GM19467 (cell line): ENCODE measurements around the gene KIF21A.
A peak's percentile ranks its signal among the peaks of the same experiment; 100 is the strongest.

Source experiments
- ATAC-seq: cut with Tn5 transposase; IDR thresholded peaks from one replicate; pipeline ENCODE4 v1.9.1; 2021; ENCODE audit warnings: mild to moderate bottlenecking, moderate library complexity; ENCODE audit not compliant: unreplicated experiment

The KIF21A gene

GRCh38 chr12:39389399-39390150 lies 53.3 kb downstream of the KIF21A start:
- no peak for ATAC-seq

GRCh38 chr12:39386335-39386734 lies 56.6 kb downstream of the KIF21A start:
- ATAC-seq, result no peak

GRCh38 chr12:39383114-39383513 lies 59.8 kb downstream of the KIF21A start:
- ATAC-seq, result no peak

GRCh38 chr12:39380090-39380489 lies 62.8 kb downstream of the KIF21A start:
- ATAC-seq, result no peak

- ATAC-seq, result no peak
These were observed 64.6 kb downstream of the KIF21A start for GRCh38 chr12:39378341-39378740.

DNA sequence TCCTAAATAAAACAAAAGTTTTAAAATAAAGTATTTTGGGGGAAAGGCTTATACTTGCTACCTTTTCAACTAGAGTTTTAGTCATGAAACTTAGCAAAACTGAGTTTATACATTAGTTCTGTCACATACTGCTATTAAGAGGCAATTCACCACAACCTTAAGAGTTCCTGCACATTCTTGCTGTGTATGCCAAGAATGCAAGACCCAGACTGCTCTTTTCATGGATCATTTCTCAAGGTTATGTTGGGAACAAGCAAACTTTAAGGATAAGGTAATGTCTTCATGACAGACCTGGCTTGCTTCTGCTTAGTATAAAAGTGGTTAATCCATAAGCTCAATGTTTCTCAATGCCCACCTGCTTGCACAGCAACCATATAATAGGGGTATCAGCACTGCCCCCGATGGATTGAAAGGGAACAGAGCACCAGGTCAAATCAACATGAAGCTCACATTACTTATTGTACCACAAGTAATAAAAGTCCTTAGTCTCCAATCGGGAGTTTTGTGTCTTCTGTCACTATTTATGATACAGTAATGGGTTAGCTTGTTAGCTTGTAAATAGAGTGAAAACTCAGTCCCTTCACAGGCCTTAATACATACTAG lies 67.6 kb downstream of the KIF21A start:
- ATAC-seq, result no peak

GRCh38 chr12:39372929-39373328 lies 70.0 kb downstream of the KIF21A start:
- peak; percentile 71 for ATAC-seq

GRCh38 chr12:39372204-39372925 lies 70.6 kb downstream of the KIF21A start:
- no peak for ATAC-seq

GRCh38 chr12:39369756-39370155 lies 73.2 kb downstream of the KIF21A start:
- ATAC-seq, result peak; percentile 42

- ATAC-seq, result no peak
These were observed 74.0 kb downstream of the KIF21A start for GRCh38 chr12:39368891-39369290.

DNA sequence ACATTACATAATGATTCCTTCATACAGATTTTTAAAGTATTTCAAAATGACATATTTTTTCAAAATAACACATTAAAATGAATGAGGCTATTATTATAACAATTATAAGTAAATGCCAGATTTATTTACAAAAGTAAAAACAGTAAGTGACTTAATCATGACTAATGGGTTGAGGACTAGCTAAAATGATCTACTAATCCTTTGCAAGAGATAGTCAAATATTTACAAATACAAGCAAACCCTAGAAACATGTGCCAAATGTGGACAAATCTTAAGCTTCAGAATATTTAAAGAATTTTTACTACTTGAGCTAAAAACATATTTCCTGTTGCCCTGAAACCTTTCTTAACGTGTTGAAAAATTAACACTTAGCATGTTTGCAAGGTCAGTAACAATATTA lies 74.8 kb downstream of the KIF21A start:
- no peak for ATAC-seq

DNA sequence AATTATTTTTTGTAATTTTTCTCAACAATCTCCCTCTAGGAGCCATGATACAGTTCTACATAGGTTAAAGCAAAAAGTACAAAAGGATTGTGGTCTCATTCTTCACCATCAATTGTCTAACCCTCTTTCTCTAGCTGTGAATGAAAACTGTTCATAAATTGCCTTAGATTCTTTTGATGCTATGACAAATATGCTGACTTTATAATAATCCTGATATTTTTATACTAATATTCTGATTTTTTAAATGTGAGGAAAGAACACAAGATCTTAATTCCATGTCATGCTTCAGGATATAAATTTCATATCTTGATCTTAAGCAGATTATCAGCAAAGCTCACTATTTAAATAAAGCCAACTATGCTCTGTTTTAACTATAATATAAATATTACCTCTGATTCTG lies 75.4 kb downstream of the KIF21A start:
- ATAC-seq, result no peak

GRCh38 chr12:39365364-39366001 lies 77.4 kb downstream of the KIF21A start:
- ATAC-seq, result no peak

GRCh38 chr12:39364196-39364595 lies 78.7 kb downstream of the KIF21A start:
- ATAC-seq, result no peak

GRCh38 chr12:39359645-39360044 lies 83.3 kb downstream of the KIF21A start:
- no peak for ATAC-seq

DNA sequence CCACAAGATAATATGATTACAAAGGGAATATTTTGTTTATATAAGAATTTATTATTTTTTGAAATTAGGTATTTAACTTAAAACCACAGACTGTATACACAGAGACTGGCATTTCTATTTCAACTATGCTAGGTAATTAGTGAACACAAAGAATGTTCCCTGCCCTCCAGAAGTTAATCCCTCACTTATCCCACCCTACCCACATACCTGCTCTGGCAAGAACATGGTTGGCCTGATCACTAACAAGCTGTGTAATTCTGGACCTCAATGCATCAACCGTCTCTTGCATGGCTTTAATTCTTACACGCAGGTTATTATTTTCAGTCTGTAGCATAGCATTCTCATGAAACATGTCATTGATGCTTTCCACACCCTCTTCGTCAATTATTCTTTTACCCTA lies 85.9 kb downstream of the KIF21A start:
- no peak for ATAC-seq

GRCh38 chr12:39355841-39356240 lies 87.1 kb downstream of the KIF21A start:
- no peak for ATAC-seq

- ATAC-seq, result no peak
These were observed 88.0 kb downstream of the KIF21A start for GRCh38 chr12:39354955-39355354.

DNA sequence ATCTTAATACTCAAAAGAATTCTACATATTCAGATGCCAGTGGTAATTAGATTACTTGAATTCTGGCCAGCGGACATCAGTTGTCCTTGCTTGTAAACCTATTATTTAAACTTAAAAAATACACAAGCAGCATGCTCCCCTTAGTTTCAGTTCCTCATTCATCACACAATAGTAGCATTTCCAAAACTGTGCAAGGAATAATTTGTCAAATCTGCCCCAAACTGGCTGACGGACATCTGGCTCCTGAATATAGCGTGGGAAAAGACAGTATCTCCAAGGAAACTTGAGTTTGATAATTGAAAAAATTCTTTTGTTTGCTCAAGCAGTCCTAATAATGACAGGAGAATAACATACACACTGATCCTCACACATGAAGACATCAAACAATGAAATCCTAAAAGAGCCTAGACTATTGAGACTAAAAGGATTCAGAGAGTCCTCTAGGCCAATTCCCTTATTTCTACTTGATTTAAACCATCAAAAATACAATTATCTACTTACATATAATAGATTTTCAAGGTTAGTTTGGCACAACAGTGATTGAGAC lies 90.4 kb downstream of the KIF21A start:
- no peak for ATAC-seq

DNA sequence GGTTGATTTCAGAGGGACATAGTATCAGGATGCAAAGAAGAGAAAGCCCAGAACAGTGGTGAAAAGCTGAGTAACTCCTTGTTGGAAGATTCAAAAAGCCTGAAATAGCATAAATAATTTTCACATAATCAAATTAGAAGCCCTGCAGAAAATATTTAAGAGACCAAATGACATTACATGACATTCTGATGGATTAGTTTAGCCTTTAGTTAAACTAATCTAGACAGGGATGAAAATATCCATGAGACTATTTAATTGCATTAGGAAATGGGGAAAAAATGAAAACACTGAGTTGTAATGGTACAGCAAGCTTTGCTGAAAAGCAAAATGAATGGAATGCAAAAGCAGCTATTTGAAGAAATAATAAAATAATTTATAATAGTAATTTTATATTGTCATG lies 91.8 kb downstream of the KIF21A start:
- ATAC-seq, result no peak

- no peak for ATAC-seq
These were observed 93.8 kb downstream of the KIF21A start for GRCh38 chr12:39348941-39349626.
